ENCODE data around the gene SULF2. TPM values are rescaled to one million over a fixed set of nuclear protein-coding genes. Genes with fewer than 3 reads are reported as not detected.
A peak's percentile ranks its signal among the peaks of the same experiment; 100 is the strongest.

SULF2 gene
- total RNA-seq, 1 donor from 2014 or later: 22.9 TPM

- Mint-ChIP-seq H3K27ac (ENCODE audit: unreplicated experiment) (peak overlapping the region; percentile 73), H3K27me3 (ENCODE audit: low read depth) (no peaks in the 10 kb centered on the region), H3K9me3 (no peaks in the 10 kb centered on the region), H3K36me3 (ENCODE audit: low read depth) (no peaks in the 10 kb centered on the region), H3K4me1 (peaks cover 12% of the 10 kb centered on the region), H3K4me3 (no peak overlapping the region)
- TF ChIP-seq CTCF (conservative IDR thresholded peaks at IDR 0.05): no peak
- DNase-seq (ENCODE audit: low read depth, low spot score): no peak
These were observed 116.7 kb downstream of the SULF2 start for GRCh38 chr20:47668313-47669151.

DNA sequence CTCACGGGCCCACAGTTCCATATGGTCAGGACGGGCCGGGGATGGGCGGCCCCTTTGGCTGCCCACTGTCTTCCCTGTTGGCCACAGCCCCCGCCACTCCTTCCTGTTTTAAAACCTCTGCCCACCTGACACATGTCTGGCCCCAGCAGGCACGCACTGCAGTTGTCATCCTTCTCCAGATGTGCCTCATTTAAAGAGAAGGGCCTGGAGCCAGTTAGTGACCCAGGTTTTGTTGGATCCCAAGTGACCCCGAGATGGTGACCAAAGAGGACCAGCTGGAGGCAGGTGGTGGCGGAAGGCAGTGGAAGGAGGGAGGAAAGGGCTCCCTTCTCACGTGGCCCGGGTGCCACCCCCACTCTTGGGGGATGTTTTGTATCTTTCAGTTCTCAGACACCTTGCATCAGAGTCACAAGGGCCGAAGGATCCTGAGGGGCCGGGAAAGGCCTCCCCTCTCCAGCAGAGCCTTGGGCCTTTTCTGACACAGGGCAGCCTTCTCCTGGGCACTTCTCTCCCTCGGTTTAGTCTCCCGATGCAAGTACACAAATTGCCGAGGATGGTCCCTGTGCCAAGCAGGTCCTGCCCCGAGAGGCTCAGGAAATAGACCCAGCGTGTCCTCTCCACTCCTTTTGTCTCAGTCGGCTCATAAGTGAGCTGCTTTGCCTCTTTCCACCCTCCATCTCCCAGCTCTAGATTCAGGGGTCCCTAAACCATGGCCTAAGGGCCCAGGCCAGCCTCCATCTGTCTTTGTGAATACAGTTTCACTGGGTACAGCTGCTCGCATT is 117.6 kb downstream of the SULF2 start:
- no peak for DNase-seq (ENCODE audit: low read depth, low spot score)
- H3K27ac Mint-ChIP-seq (ENCODE audit: unreplicated experiment): peak overlapping the region; percentile 67
- no peaks in the 10 kb centered on the region for H3K9me3 Mint-ChIP-seq
- H3K36me3 Mint-ChIP-seq (ENCODE audit: low read depth): no peaks in the 10 kb centered on the region
- no peak for TF ChIP-seq CTCF (conservative IDR thresholded peaks at IDR 0.05)
- peaks cover 12% of the 10 kb centered on the region for H3K4me1 Mint-ChIP-seq
- H3K4me3 Mint-ChIP-seq: no peak overlapping the region
- no peaks in the 10 kb centered on the region for H3K27me3 Mint-ChIP-seq (ENCODE audit: low read depth)

DNA sequence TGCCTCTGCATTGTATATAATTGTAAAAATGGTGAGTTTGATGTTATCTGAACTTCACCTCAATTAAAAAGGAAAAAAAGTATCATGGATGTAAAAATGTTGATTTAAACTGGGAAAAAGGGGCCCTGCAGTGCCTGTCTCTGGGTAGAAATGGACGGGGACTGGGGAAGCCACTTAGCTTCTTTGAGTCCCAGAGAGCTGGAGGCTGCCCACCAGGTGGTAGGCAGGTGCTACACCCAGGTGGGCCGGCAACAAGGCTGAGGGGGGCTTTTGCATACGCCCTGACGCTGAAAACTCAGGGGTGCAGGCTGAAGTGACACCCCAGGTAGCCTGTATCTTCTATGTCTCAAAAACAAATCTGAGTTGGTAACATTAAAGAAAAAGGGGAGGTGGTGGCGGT is 118.2 kb downstream of the SULF2 start:
- Mint-ChIP-seq H3K4me3 (no peak overlapping the region), H3K27ac (ENCODE audit: unreplicated experiment) (no peak overlapping the region)
- TF ChIP-seq CTCF (conservative IDR thresholded peaks at IDR 0.05): no peak

GRCh38 chr20:47666304-47666703 is 119.0 kb downstream of the SULF2 start:
- Mint-ChIP-seq H3K4me1 (peaks cover 12% of the 10 kb centered on the region), H3K9me3 (no peaks in the 10 kb centered on the region), H3K27ac (ENCODE audit: unreplicated experiment) (no peak overlapping the region), H3K36me3 (ENCODE audit: low read depth) (no peaks in the 10 kb centered on the region), H3K4me3 (no peak overlapping the region), H3K27me3 (ENCODE audit: low read depth) (no peaks in the 10 kb centered on the region)
- no peak for TF ChIP-seq CTCF (conservative IDR thresholded peaks at IDR 0.05)
- no peak for DNase-seq (ENCODE audit: low read depth, low spot score)

More for the DNA sequence above, 118.2 kb downstream of the SULF2 start:
- Mint-ChIP-seq H3K27me3 (ENCODE audit: low read depth) (no peaks in the 10 kb centered on the region), H3K36me3 (ENCODE audit: low read depth) (no peaks in the 10 kb centered on the region), H3K9me3 (no peaks in the 10 kb centered on the region), H3K4me1 (peaks cover 12% of the 10 kb centered on the region)
- no peak for DNase-seq (ENCODE audit: low read depth, low spot score)

- Mint-ChIP-seq H3K36me3 (ENCODE audit: low read depth) (peaks cover 3% of the 10 kb centered on the region), H3K27me3 (ENCODE audit: low read depth) (no peaks in the 10 kb centered on the region), H3K27ac (ENCODE audit: unreplicated experiment) (peak overlapping the region; percentile 27), H3K9me3 (no peaks in the 10 kb centered on the region), H3K4me3 (no peak overlapping the region), H3K4me1 (peaks cover 12% of the 10 kb centered on the region)
- DNase-seq (ENCODE audit: low read depth, low spot score): no peak
- no peak for TF ChIP-seq CTCF (conservative IDR thresholded peaks at IDR 0.05)
These were observed 119.9 kb downstream of the SULF2 start for GRCh38 chr20:47665221-47665991.
